ENCODE data around the gene MANEA.

MANEA gene

GRCh38 chr6:95589826-95590570, 12.7 kb downstream of the MANEA start:
- DNase-seq (ENCODE audit: low spot score), result no peak

GRCh38 chr6:95593025-95593424, 15.7 kb downstream of the MANEA start:
- no peak for TF ChIP-seq CTCF (IDR thresholded peaks at IDR 0.05; ENCODE audit: extremely low read depth, missing control alignments)
- no peak for DNase-seq (ENCODE audit: low spot score)

More at GRCh38 chr6:95589826-95590570, 12.7 kb downstream of the MANEA start:
- no peak for TF ChIP-seq CTCF (IDR thresholded peaks at IDR 0.05; ENCODE audit: extremely low read depth, missing control alignments)

GRCh38 chr6:95596021-95596420, 18.7 kb downstream of the MANEA start:
- DNase-seq (ENCODE audit: low spot score), result no peak
- TF ChIP-seq CTCF (IDR thresholded peaks at IDR 0.05; ENCODE audit: extremely low read depth, missing control alignments), result no peak

- DNase-seq (ENCODE audit: low spot score), result no peak
Measured at GRCh38 chr6:95599706-95600105, 22.4 kb downstream of the MANEA start.

GRCh38 chr6:95601133-95601532, 23.8 kb downstream of the MANEA start:
- DNase-seq (ENCODE audit: low spot score), result no peak
- TF ChIP-seq CTCF (IDR thresholded peaks at IDR 0.05; ENCODE audit: extremely low read depth, missing control alignments), result no peak

More at GRCh38 chr6:95599706-95600105, 22.4 kb downstream of the MANEA start:
- TF ChIP-seq CTCF (IDR thresholded peaks at IDR 0.05; ENCODE audit: extremely low read depth, missing control alignments), result no peak

- no peak for DNase-seq (ENCODE audit: low spot score)
- no peak for TF ChIP-seq CTCF (IDR thresholded peaks at IDR 0.05; ENCODE audit: extremely low read depth, missing control alignments)
Measured at GRCh38 chr6:95614094-95614493, 36.8 kb downstream of the MANEA start.

GRCh38 chr6:95629551-95629950, 52.2 kb downstream of the MANEA start:
- no peak for TF ChIP-seq CTCF (IDR thresholded peaks at IDR 0.05; ENCODE audit: extremely low read depth, missing control alignments)
- DNase-seq (ENCODE audit: low spot score), result no peak

Measured in GM20000 (cell line).